GM18502 (cell line): ENCODE results near the gene ZIC4.

Source experiments
- ATAC-seq: cut with Tn5 transposase; IDR thresholded peaks from one replicate; pipeline ENCODE4 v1.9.1; 2021; ENCODE audit warnings: mild to moderate bottlenecking; ENCODE audit not compliant: unreplicated experiment, poor library complexity

Gene ZIC4

GRCh38 chr3:147358144-147358992 is 48.0 kb downstream of the ZIC4 start:
- no peak for ATAC-seq

- ATAC-seq = no peak
Measured at GRCh38 chr3:147356909-147357900, 49.1 kb downstream of the ZIC4 start.

GRCh38 chr3:147356145-147356908 is 50.0 kb downstream of the ZIC4 start:
- ATAC-seq = no peak

GRCh38 chr3:147355753-147356090 is 50.6 kb downstream of the ZIC4 start:
- no peak for ATAC-seq

- ATAC-seq = no peak
Measured at GRCh38 chr3:147355084-147355752, 51.1 kb downstream of the ZIC4 start.

- no peak for ATAC-seq
Measured at GRCh38 chr3:147354623-147355022, 51.7 kb downstream of the ZIC4 start.

- ATAC-seq = no peak
Measured at GRCh38 chr3:147351301-147351700, 55.0 kb downstream of the ZIC4 start.

GRCh38 chr3:147348976-147349375 is 57.4 kb downstream of the ZIC4 start:
- ATAC-seq = no peak

- ATAC-seq = no peak
Measured at GRCh38 chr3:147343926-147344325, 62.4 kb downstream of the ZIC4 start.

- ATAC-seq = no peak
Measured at GRCh38 chr3:147341727-147342126, 64.6 kb downstream of the ZIC4 start.

- ATAC-seq = no peak
Measured at GRCh38 chr3:147336543-147337278, 69.6 kb downstream of the ZIC4 start.
